SK-N-SH (cell line): ENCODE measurements around the gene PRH1. TPM values are rescaled to one million over a fixed set of nuclear protein-coding genes. Genes with fewer than 3 reads are reported as not detected.

ENCODE experiments used
- CTCF ChIA-PET: fragments of 300-600, 350-600 bp; formaldehyde crosslinking; extraction: SDS; loops from one replicate; lab custom pipeline; 2021; lab: Yijun Ruan, JAX
- POLR2A ChIA-PET: fragments of 350-600 bp; sonication (Branson Sonifier 250); formaldehyde crosslinking; extraction: SDS; loops from one replicate; lab custom pipeline; 2020; ENCODE audit warnings: antibody characterized with exemption, inconsistent platforms; lab: Yijun Ruan, JAX
- DNase-seq: peaks from one replicate; pipeline ENCODE4 v3.0.0; 2012
- H2AFZ ChIP-seq: fragments of 200-600 bp; sonication (generic); 2 replicates; pipeline ENCODE4 v1.8.1; 2016; ENCODE audit warnings: antibody characterized with exemption, mild to moderate bottlenecking, low read depth
- H3F3A ChIP-seq: fragments of 200-600 bp; sonication (generic); replicated peaks from 2 replicates; pipeline ENCODE3; 2016; ENCODE audit warnings: antibody characterized with exemption, mild to moderate bottlenecking; ENCODE audit not compliant: insufficient read depth
- H3K27ac ChIP-seq, 2 experiments: fragments of 200-500 bp in 1 of 2; fragments of 200-600 bp in 1 of 2; sonication (Bioruptor generic) in 1 of 2; sonication (generic), shearing (Covaris generic) in 1 of 2; 2 replicates each; pipeline versions ENCODE4 v1.5.1 to v1.6.1; 2014 to 2016; ENCODE audit warnings: low read depth in 2 of 2, inconsistent platforms in 1 of 2, low read length in 1 of 2, mild to moderate bottlenecking in 1 of 2, mixed read lengths in 1 of 2
- H3K27me3 ChIP-seq: fragments of 200-600 bp; sonication (generic), shearing (Covaris generic); 2 replicates; pipeline ENCODE4 v1.6.1; 2016; ENCODE audit warnings: mixed run types; ENCODE audit not compliant: insufficient read depth
- H3K36me3 ChIP-seq, 2 experiments: fragments of 200-500 bp in 1 of 2; fragments of 200-600 bp in 1 of 2; sonication (Bioruptor generic) in 1 of 2; sonication (generic) in 1 of 2; replicated peaks in 1 of 2; 2 replicates each; pipeline versions ENCODE3 to v1.5.1; 2014 to 2016; ENCODE audit warnings: low read length in 1 of 2, mild to moderate bottlenecking in 1 of 2; ENCODE audit not compliant: insufficient read depth in 2 of 2, control insufficient read depth in 1 of 2
- H3K4me1 ChIP-seq, 2 experiments: fragments of 200-500 bp in 1 of 2; fragments of 200-600 bp in 1 of 2; sonication (Bioruptor generic) in 1 of 2; sonication (generic), shearing (Covaris generic) in 1 of 2; 2 replicates each; pipeline versions ENCODE4 v1.5.1 to v1.6.1; 2014 to 2016; ENCODE audit warnings: low read depth in 1 of 2, low read length in 1 of 2, mixed run types in 1 of 2; ENCODE audit not compliant: insufficient read depth in 2 of 2, control insufficient read depth in 1 of 2
- H3K4me2 ChIP-seq: fragments of 200-600 bp; sonication (generic), shearing (Covaris generic); 2 replicates; pipeline ENCODE4 v1.6.1; 2017; ENCODE audit warnings: mixed run types
- H3K4me3 ChIP-seq, 2 experiments: fragments of 200-500 bp in 1 of 2; fragments of 200-600 bp in 1 of 2; sonication (Bioruptor generic) in 1 of 2; sonication (generic), shearing (Covaris generic) in 1 of 2; 2 replicates each; pipeline versions ENCODE4 v1.5.1 to v1.8.1; 2014 to 2016; ENCODE audit warnings: low read depth in 2 of 2, inconsistent platforms in 1 of 2, low read length in 1 of 2, mild to moderate bottlenecking in 1 of 2, mixed read lengths in 1 of 2, moderate library complexity in 1 of 2
- H3K79me2 ChIP-seq: fragments of 200-600 bp; sonication (generic); 2 replicates; pipeline ENCODE4 v1.8.1; 2017; ENCODE audit warnings: mild to moderate bottlenecking; ENCODE audit not compliant: insufficient read depth
- H3K9ac ChIP-seq: fragments of 200-600 bp; sonication (generic); 2 replicates; pipeline ENCODE4 v1.6.1; 2017; ENCODE audit warnings: mixed run types
- H3K9me2 ChIP-seq: fragments of 200-600 bp; sonication (generic); 2 replicates; pipeline ENCODE4 v1.6.1; 2017; ENCODE audit warnings: mixed run types
- H3K9me3 ChIP-seq: fragments of 200-600 bp; sonication (generic); 2 replicates; pipeline ENCODE4 v1.6.1; 2017; ENCODE audit warnings: mixed run types, mild to moderate bottlenecking, moderate library complexity
- H4K20me1 ChIP-seq: fragments of 200-600 bp; sonication (generic); 2 replicates; pipeline ENCODE4 v1.6.1; 2017; ENCODE audit warnings: mild to moderate bottlenecking, mixed run types; ENCODE audit not compliant: insufficient read depth
- CHD2 ChIP-seq: fragments of 150-350 bp; IDR thresholded peaks from 2 replicates; pipeline ENCODE4 v1.6.1; 2018; ENCODE audit warnings: low read length; ENCODE audit not compliant: partially characterized antibody
- CTCF ChIP-seq: fragments of 200-600 bp; sonication (generic); IDR thresholded peaks from 2 replicates; pipeline ENCODE4 v1.6.1; 2017; ENCODE audit warnings: antibody characterized with exemption, mild to moderate bottlenecking, moderate library complexity
- ELF1 ChIP-seq: IDR thresholded peaks from 2 replicates; pipeline ENCODE4 v1.4.0; 2012
- EZH2phosphoT487 ChIP-seq: fragments of 200-600 bp; sonication (generic); IDR thresholded peaks from 2 replicates; pipeline ENCODE4 v1.6.1; 2017; ENCODE audit warnings: low read depth, mixed run types, mild to moderate bottlenecking, antibody characterized with exemption, moderate library complexity, borderline replicate concordance
- IRF3 ChIP-seq: fragments of 150-350 bp; IDR thresholded peaks from 2 replicates; pipeline ENCODE4 v1.6.1; 2016; ENCODE audit warnings: mild to moderate bottlenecking, low read depth, low read length
- NFIC ChIP-seq: IDR thresholded peaks from 2 replicates; pipeline ENCODE4 v1.4.0; 2012; ENCODE audit warnings: borderline replicate concordance
- PBX3 ChIP-seq: IDR thresholded peaks from 2 replicates; pipeline ENCODE4; 2012
- RCOR1 ChIP-seq: fragments of 150-350 bp; IDR thresholded peaks from 2 replicates; pipeline ENCODE4 v1.6.1; 2017; ENCODE audit warnings: antibody characterized with exemption, low read length
- REST ChIP-seq: IDR thresholded peaks from 2 replicates; pipeline ENCODE4 v1.6.1; 2012; ENCODE audit warnings: mild to moderate bottlenecking, low read depth, low read length, moderate library complexity
- RFX5 ChIP-seq: IDR thresholded peaks from 2 replicates; pipeline ENCODE4 v1.6.1; 2012; ENCODE audit warnings: mild to moderate bottlenecking, improper control_type of control experiment, low read length
- TAF1 ChIP-seq: IDR thresholded peaks from 2 replicates; pipeline ENCODE4 v1.6.1; 2012; ENCODE audit warnings: low read depth, mild to moderate bottlenecking, low read length, moderate library complexity, borderline replicate concordance
- YY1 ChIP-seq: IDR thresholded peaks from 2 replicates; pipeline ENCODE4 v1.4.0; 2012; ENCODE audit warnings: low read depth, mild to moderate bottlenecking
- WGBS: methylation state at CpG from one replicate; pipeline ENCODE4 v1.1.6; 2017; ENCODE audit warnings: low lambda C conversion rate; 5-methylcytosine and 5-hydroxymethylcytosine counted together
- polyA plus RNA-seq, 3 experiments: library from polyadenylated mRNA; depleted of rRNA; stranded (reverse); fragments of >200 nt; gene quantifications; 2 replicates each; pipeline ENCODE4 v1.2.3, GENCODE V29; 2012

The PRH1 gene
- polyA plus RNA-seq, 1 of the 3 experiments (the other 2 are of a cell fraction), result 2.0 TPM

- no peak for DNase-seq
- Histone ChIP-seq H3K36me3 (peaks cover 5 to 14% of the 10 kb centered on the region in 2 experiments), H3K4me3 (no peak within 1 kb of the TSS), H2AFZ (no peak within 1 kb of the TSS), H3K9me3 (no peaks in the 10 kb centered on the region), H3K27ac (no peak within 1 kb of the TSS), H3K79me2 (no peaks in the 10 kb centered on the region), H3K9ac (no peak within 1 kb of the TSS), H3K27me3 (no peaks in the 10 kb centered on the region), H4K20me1 (no peaks in the 10 kb centered on the region), H3K4me2 (no peak within 1 kb of the TSS), H3K9me2 (no peaks in the 10 kb centered on the region), H3K4me1 (peaks cover 0 to 3% of the 10 kb centered on the region in 2 experiments; a peak in 1 of 4 replicates), H3F3A (no peaks in the 10 kb centered on the region)
- CTCF ChIA-PET, result no interaction called here
- POLR2A ChIA-PET, result no interaction called here
- no peak for TF ChIP-seq RFX5
- TF ChIP-seq YY1, result no peak
- 95% methylated on average over 4 of the region's 4 CpGs for WGBS
These were observed 34.6 kb downstream of the PRH1 start, which contains the start of gene PRR4 for GRCh38 chr12:10849425-10849878. Gene PRR4, minus strand, starts transcription at chr12:10849475. Its CDS starts 38 bp downstream, at chr12:10849437.

GRCh38 chr12:10847744-10848143 is 36.3 kb downstream of the PRH1 start:
- Histone ChIP-seq H3K36me3 (peaks cover 5 to 22% of the 10 kb centered on the region in 2 experiments), H3K27me3 (no peaks in the 10 kb centered on the region), H3K9me2 (no peaks in the 10 kb centered on the region), H4K20me1 (no peaks in the 10 kb centered on the region), H3K9ac (no peak overlapping the region), H3K4me3 (no peak overlapping the region), H3K4me2 (no peak overlapping the region), H2AFZ (no peak overlapping the region), H3F3A (no peaks in the 10 kb centered on the region), H3K27ac (no peak overlapping the region), H3K9me3 (no peaks in the 10 kb centered on the region), H3K4me1 (no peaks in the 10 kb centered on the region), H3K79me2 (no peaks in the 10 kb centered on the region)
- no peak for DNase-seq
- 50% methylated on average over 2 of the region's 2 CpGs for WGBS
- CTCF ChIA-PET, result no interaction called here
- TF ChIP-seq PBX3 (no peak), NFIC (no peak), IRF3 (no peak)
- POLR2A ChIA-PET, result no interaction called here

- no peaks in the 10 kb centered on the region for H4K20me1 ChIP-seq
- no peaks in the 10 kb centered on the region for H3K9me2 ChIP-seq
- POLR2A ChIA-PET, result no interaction called here
- no peak overlapping the region for H3K4me2 ChIP-seq
- no peak overlapping the region for H3K4me3 ChIP-seq
- H3K27me3 ChIP-seq, result no peaks in the 10 kb centered on the region
- H3F3A ChIP-seq, result peaks cover 4% of the 10 kb centered on the region
- 96% methylated on average over 2 of the region's 2 CpGs for WGBS
- H3K79me2 ChIP-seq, result no peaks in the 10 kb centered on the region
- no peak overlapping the region for H3K9ac ChIP-seq
- DNase-seq, result no peak
- peaks cover 15 to 28% of the 10 kb centered on the region in 2 experiments for H3K36me3 ChIP-seq
- H2AFZ ChIP-seq, result no peak overlapping the region
- H3K27ac ChIP-seq, result no peak overlapping the region
- CTCF ChIA-PET, result interaction anchor here (1.0 kb wide), 1 partner anchor 32 kb away, joined by 3 read pairs; no protein-coding TSS in a partner anchor
- no peaks in the 10 kb centered on the region for H3K4me1 ChIP-seq
- no peaks in the 10 kb centered on the region for H3K9me3 ChIP-seq
- TF ChIP-seq REST (no peak), TAF1 (no peak), EZH2phosphoT487 (no peak), CHD2 (no peak), RCOR1 (no peak), IRF3 (no peak), CTCF (no peak), ELF1 (no peak)
These were observed 41.2 kb downstream of the PRH1 start for GRCh38 chr12:10842862-10843261.
